ENCODE measurements around the gene SCLY. TPM values are rescaled to one million over a fixed set of nuclear protein-coding genes. Genes with fewer than 3 reads are reported as not detected.

Gene SCLY
- polyA plus RNA-seq, 3 donors, result 23.0 to 33.3 (median 25.5) TPM

DNA sequence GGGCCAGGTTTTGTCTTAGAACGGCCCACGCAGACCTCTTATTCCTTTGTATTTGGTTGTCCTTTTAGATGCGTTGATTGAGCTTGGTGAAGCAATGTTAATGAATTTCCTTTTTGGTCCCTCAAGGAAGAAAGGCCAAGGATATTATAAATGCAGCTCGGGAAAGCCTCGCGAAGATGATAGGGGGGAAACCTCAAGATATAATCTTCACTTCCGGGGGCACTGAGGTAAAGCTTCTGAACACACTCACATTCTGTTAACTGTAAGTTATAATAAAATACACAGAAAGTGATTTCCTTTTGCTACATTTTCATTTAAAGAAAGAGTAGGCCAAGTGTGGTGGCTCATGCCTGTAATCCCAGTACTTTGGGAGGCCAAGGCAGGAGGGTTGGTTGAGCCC is 7.1 kb downstream of the SCLY start:
- DNase-seq, result no peak

DNA sequence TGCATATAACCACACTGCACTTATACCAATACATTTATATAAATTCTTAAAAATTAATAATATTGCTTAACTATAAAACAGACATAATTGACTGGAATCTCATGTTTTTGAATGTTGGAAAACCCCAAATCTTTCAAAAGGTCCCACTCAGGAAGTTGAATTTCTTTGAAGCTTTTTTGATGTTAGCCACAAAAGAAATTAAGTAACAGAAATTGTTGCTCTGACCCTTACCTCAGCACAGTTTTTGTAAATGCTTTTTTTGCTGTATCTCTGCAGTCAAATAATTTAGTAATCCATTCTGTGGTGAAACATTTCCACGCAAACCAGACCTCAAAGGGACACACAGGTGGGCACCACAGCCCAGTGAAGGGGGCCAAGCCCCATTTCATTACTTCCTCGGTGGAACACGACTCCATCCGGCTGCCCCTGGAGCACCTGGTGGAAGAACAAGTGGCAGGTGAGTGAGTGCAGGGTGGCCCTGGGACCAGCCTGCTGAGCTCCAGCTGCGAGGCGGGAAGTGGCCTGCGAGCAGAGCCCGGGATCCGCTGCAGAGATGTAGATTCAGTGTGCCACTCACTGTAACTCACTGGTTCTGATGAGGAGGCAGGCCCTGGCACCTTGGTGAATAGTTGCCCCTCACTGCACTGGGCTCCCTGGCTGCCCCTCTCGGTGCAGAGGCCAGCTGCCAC is 8.4 kb downstream of the SCLY start:
- no peak for DNase-seq

DNA sequence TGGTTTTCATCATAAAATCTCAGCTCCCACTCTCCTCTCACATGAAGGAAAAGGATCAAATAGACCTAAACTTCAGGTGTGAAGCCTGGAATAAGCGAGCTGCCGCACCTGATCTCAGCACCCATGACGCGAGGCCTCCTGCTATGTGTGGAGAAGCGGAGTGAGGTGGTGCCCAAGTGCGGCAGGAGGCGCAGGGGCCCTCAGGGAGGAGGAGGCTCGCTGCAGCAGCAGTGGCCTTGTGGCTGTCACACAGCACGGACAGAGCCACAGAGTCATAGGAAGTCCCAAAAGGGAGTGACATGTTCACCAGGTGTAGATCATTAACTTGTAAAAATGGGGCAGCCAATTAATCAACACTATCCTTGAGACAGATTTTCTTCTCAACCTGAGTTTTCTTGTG is 9.1 kb downstream of the SCLY start:
- DNase-seq, result no peak

DNA sequence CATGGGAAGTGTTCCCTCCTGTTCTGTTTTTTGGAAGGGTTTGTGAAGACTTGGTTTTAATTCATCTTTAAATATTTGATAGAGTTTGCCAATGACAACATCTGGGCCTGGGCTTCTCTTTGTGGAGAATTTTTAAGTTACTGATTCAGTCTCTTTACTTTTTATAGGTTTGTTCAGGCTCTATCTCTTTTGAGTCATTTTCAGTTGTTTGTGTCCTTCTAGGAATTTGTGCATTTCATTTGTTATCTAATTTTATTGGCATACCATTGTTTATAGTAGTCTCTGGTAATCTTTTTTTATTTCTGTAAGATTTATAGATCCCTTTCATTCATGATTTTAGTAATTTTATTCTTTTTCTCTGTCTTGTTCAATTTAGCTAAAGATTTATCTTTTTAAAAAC is 14.6 kb downstream of the SCLY start:
- no peak for DNase-seq

DNA sequence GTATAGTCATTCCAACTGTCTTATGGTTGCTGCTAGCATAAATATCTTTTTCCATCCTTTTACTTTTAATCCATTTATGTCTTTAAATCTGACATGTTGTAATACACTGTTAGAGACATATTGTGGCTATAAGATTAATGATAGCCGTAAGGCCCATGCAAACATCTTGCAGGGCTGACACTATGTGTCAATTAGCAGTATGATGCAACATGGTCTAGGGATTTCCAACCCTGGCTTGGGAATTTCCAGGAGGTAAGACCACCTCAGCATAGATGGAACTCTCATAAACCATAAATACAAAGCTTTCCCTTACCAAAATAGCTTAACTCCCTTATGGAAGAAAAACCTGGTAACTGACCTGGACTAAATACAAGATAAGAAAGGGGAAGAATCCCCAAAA is 16.5 kb downstream of the SCLY start:
- DNase-seq, result no peak

DNA sequence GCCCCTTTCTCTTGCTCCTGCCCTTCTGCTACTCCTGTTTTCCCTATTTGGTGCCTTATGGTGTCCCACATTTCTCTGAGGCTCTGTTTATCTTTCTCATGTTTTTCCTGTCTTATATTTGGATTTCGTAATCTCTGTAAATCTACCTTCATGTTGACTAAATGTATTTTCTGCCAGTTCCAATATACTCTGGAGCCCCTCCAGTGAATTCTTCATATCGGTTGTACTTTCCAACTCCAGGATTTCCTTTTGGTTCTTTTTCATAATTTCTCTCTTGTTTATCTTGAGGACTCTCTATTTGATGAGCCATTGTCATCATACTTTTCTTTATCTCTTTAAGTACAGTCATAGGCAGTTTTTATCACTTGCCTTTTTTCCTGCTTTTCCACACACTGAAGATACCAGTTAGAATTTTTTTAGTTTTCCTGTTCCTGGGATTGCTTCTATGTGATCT is 19.1 kb downstream of the SCLY start:
- DNase-seq, result no peak

DNA sequence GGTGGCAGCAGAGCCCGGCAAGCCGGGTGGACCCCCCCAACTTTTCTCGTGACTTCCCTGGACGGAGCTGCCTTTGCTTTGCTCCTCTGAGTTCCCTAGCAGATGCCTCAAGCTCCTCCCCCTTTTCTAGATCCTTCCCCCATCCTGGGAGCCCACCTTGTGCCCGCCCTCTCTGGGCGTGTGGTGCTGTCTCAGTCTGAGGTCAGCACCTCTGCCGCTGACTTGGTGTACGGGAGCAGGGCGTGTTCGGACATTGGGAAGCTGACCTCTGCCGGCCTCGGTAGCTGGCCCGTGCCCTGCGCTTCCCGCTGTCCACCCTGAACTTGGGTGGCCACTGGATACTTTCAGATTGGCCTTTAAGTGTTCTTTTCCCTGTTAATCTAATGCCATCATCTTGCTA is 19.7 kb downstream of the SCLY start:
- DNase-seq, result no peak

DNA sequence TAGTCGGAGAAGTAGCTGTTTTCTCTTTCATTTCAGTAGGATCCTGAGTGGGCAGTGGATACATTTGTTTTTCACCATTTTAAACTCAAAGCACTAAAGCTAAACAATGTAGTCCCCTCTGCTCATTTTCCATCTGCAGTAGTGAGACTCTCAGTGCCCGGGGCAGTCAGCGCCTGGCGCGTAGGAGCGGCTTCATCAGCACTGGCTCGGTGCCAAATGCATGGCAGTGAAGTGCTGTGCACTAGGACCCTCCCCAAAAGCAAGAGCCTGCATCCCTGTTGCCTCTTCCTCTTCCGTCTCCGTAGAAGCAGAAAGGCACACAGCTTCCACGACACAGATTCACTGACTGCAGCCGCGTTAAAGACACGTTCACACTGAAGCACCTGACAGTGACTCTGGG is 20.3 kb downstream of the SCLY start:
- DNase-seq, result no peak

DNA sequence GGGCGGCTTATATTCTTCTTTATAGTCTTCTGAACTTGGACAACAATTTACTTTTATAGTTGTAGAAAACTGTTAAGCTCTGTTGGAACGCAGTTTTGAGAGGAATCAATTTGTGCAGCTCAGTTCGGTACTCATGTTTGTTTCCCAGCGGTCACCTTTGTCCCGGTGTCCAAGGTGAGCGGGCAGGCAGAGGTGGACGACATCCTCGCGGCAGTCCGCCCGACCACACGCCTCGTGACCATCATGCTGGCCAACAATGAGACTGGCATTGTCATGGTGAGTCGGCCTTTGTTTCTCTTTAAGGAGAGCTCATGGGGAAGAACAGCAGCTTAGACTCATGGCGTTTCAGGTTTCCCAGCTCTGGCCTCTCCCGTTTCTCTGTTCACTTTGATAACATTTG is 20.8 kb downstream of the SCLY start:
- DNase-seq, result no peak

DNA sequence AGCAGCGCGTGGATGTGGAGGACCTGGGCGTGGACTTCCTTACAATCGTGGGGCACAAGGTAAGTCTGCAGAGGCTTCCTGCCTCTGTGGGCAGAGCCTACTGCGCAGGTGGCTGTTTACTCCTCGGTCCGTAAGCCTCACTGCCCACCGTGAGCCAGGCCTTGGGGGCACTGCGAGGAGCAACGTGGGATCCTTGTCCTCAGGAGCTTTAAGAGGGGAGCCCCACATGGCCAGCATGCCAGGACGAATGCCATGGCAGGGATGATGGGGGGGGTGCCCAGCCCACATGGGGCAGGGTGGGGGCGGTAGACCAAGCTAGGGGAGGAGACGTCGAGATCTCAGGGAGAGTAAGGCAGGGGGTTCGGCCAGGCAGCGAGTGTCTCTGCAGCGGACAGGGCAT is 21.4 kb downstream of the SCLY start:
- DNase-seq, result no peak

DNA sequence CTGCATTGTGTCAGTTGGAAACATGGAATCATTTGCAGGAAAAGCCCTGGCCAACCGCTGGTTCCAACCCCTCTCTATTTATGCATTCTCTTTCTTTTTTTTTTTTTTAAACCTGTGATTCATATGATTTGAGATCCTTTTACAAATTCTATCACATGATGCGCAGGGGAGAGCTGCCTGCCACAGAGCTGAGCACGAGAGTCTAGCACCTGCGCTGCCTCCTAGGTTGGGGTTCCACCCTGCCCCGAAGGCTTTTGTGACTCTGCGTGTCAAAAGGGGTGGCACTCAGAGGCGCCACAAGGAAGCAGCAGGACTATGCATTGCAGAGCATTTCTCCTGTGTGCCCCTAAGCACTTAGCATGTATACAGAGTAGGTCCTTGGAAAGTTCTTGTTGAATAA is 22.0 kb downstream of the SCLY start:
- no peak for DNase-seq

DNA sequence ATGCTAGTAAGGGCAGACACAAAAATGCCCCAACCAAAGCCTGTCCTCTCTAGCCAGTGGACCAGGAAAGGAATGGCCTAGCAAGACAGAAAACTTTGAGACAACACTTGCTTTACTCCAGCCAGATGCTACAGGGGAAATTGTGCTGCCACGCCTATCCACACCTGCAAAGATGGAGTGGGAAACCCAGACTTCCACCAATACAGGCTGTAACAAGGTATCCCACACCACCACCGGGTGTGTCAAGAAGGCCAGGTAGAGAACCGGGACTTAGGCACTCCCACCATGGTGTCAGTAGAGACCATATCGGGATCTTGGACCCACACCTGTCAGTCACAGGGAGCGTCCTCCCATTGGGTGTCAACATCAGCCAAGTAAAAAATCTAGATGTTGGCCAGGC is 23.1 kb downstream of the SCLY start:
- DNase-seq, result no peak

DNA sequence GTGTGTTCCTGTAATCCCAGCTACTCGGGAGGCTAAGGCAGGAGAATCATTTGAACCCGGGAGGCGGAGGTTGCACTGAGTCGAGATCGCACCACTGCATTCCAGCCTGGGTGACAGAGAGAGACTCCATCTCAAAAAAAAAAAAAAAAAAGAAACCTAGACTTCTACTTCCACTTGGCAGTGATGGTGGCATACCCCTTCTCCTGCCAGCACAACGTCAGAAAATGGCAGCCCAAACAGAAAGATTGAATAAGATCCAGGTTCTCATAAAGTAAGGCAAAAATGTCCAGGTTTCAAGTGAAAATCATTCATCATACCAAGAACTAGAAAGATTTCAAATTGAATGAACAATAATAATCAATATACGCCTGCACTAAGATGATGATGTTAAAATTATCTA is 24.0 kb downstream of the SCLY start:
- no peak for DNase-seq

DNA sequence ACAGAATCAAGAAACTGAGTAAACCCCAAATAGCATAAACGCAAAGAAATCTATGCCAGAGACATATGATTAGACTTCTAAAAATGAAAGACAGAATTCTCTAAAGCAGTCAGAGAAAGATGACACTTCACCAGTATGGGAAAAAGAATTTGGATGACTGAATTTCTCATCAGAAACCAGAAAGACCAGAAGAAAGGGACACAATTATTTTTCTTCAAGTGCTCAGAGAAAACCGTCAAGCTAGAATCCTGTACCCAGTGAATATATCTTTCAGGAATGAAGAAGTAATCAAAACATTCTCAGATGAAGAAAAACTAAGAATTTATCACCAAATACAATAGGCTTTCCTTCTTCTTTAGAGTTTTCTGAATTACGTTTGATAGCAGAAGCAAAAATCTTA is 25.1 kb downstream of the SCLY start:
- DNase-seq, result no peak

DNA sequence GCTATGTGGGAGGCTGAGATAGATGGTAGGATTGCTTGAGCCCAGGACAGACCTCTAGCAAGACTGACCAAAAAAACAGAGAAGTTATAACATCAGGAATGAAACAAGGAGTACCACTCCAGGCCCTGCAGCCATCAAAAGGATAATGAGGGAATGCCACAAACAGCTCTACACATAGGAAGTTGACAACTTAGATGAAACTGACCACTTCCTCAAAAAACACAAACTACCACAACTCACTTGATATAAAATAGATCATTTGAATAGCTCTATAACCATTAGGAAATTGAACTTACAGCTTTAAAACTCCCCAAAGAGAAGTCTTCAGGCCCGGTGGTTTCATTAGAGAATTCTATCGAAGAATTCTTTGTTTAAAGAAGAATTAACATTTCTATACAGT is 26.4 kb downstream of the SCLY start:
- DNase-seq, result no peak

DNA sequence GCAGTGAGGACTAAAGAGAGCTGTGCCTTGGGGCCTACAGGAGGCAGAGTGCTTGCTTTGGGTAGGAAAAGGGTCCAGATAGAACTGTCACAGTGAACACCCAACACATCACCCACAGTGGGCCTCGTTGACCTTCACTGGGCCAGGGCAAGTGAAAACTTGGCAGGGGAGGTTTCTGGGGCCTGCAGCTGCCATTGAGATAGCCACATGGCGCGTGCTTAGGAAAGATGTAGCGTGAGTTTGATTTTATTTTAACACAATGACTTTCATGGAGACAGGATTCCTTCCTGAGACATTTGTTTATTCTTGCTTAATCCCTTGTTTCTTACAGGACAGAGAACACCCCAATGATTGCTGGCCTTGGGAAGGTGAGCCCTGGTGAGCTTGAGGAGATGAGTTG is 30.1 kb downstream of the SCLY start:
- DNase-seq, result no peak

DNA sequence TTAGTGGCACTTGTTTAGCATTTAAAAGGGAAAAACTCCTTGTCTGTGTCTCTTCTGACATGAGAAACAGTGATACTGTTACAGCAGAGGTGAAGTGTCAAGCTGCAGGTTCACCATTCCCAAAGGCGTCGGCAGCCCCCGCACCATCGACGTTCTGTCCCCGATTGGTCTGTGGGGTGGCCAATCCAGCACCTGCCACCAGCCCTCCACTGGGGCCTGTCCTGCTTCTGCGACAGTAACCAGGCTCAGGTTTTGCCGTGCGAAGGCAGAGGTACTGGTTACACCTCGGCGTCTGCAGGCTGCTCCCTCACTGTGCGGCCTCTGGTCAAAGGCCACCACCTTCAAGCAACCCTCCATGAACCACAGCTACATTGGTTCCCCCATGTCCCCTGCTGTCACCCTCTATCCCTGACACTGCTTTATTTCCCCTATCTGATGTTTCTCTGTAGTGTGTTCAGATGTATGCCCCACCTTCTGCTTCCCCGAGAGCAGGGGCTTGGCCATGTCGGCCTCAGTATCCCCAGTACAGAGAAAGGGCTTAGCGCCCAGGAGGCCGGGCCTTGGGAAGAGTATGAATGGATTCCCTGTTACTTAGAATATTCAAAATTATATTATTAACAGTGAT is 30.7 kb downstream of the SCLY start:
- no peak for DNase-seq

DNA sequence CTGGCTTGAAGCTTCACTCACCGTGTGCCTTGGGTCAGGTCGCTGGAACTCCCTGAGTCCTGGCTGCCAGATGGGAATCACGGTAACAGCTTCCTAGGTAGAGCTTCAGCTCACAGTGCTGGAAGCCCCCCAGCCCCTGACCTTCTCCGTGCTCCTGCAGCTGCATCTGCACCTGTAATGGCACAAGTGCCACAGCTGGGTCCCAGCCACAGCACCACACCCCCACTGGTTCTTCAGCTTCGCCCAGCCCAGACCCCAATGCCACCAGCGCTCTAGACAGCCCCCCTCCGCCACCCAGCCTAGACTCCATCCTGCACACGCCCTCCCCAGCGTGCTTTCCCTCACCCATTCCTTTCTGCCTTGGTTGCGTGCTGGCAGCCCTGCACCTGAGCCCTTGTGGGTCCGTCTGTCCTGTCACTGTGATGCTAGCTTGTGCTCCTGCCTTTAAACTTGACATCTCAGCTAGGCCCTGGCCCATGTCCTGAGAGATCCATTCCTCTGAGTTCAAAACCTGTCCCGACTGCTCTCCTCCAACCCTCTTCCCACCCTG is 31.8 kb downstream of the SCLY start:
- DNase-seq, result no peak

DNA sequence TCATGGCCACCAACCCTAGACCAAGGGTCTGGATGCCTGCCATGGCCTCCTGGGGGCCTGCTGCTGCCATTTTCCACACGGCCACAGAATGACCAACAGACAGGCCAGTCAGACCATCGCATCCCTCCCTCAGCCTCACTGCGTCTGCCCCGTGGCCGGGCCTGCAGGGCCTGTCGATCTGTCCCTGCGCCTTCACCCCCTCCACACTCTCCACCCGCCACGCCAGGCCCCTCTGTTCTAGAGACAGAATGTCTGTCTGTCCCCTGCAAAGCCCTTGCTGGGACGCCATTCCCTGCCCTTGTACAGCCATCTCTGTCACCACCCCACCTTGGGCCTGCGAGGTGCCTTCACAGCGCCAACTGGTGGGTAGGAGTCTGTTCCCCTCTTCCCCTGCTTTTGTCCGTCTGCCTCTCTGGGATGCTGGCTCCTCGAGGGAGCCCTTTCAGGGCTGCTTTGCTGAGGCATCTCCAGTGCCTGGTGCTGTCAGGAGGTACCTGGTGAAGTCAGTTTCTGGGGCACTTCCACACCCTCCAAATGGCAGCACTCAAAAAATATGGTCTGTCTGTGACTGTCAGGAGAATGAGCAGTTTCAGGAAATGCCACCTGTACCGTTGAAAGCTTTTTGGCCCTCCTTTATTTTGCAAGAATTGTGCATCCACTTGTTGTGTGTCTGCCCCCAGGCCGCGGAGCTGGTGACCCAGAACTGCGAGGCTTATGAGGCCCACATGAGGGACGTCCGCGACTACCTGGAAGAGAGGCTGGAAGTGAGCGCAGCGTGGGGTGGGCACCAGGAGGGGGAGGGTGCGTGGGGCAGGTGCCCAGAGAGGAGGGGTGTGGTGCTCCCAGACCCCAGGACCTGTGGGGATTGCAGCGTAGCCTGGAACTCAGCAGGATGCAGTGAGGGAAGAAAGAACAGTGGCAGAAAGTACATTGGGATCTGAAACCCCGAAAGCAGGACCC is 32.7 kb downstream of the SCLY start:
- DNase-seq, result no peak

DNA sequence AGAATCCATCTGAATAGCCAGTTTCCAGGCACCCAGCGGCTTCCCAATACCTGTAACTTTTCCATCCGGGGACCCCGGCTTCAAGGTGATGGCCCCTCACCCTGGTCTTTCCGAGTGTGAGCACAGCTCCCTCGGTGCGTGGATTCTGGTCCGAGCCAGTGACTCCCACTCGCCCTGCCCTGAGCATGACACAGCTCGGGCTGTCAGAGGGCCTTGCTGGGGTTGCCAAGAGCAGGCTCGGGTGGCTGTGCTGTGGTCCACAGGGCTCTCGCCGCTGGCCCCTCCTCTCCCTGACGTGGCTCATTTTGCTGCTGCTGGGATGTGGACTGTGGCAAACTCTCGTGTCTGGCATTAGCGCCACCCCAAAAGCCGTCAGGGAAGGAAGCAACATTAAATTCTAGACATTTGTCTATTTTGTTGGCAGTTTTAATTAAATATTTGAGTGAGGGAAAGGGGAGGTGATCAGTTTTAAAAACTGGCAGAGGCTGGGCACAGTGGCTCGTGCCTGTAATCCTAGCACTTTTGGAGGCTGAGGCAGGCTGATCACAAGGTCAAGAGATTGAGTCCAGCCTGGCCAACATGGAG is 33.7 kb downstream of the SCLY start:
- no peak for DNase-seq

DNA sequence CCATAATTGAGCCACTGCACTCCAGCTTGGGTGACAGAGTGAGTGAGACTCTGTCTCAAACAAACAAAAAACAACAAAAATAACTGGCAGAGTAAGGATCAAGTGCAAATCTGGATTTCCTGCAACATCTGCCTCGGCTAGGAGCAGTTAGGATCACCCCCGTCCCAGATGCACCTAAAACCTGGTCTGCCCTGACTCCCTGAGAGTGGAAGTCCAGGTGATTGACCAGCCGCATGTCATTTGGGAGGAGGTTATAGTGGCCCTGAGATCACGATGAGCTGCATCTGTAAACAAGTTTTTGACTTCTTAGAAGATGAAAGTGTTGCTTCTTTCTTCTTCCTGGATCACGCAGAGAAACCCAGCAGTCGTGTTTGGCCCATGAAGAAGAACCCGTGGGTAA is 34.3 kb downstream of the SCLY start:
- DNase-seq, result no peak

DNA sequence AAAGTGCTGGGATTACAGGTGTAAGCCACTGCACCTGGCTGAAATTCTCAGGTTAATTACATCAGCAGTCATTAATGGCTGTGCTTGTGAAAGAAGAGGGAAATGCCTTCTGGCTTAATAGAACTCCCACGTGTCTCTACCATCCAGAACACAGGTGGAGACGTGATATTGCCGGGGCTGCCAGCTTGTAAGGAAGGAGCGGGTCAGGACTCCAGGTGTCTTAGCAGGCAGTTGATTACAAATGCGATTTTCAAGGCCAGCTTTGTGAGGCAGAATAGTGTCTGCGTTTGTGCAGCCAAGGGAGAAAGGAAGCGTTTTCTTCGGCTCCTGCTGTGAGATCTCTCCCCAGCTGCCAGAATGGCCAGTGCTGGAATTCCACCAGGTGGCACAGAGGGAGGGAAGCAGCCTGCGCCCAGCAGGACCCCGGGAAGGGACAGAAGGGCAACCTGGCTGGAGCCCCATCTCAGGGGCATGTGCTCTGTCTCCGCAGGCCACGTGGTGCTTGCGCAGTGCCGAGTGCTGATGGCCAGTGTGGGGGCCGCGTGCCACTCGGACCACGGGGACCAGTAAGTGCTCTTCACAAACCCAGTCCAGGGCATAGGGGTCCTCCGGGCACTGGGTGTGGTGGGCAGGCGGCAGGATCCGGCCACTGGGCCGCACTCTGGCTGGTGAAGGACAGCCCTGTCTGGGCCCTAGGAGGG is 35.7 kb downstream of the SCLY start:
- DNase-seq, result no peak
